HepG2 (cell line): ENCODE data around the gene TP73. TPM values are rescaled to one million over a fixed set of nuclear protein-coding genes. Genes with fewer than 3 reads are reported as not detected.

Experiments used
- ATAC-seq: fragments of 200-7000 bp; cut with Tn5 transposase; 3 replicates; pipeline ENCODE4 v1.9.1; 2020; ENCODE audit warnings: mild to moderate bottlenecking, moderate library complexity
- BruUV-seq: library from RNA; stranded (reverse); fragments of 400-500 nt; replicated peaks from 2 replicates; lab custom pipeline; 2021; lab: Mats Ljungman, UMichigan
- CTCF ChIA-PET: fragments of 300-600 bp; formaldehyde crosslinking; extraction: SDS; loops from one replicate; lab custom pipeline; 2021; ENCODE audit warnings: low total read pairs, inconsistent platforms, low intra/inter-chr PET ratio; lab: Yijun Ruan, JAX
- POLR2A ChIA-PET: fragments of 350-600 bp; sonication (Branson Sonifier 250); formaldehyde crosslinking; loops from one replicate; lab custom pipeline; 2020; ENCODE audit warnings: antibody characterized with exemption, inconsistent platforms; lab: Yijun Ruan, JAX
- DNase-seq: peaks from one replicate; pipeline ENCODE4 v3.0.0-alpha.2; 2015; ENCODE audit warnings: low spot score
- FAIRE-seq: peaks from 3 replicates; lab custom pipeline; 2011; peaks lifted over from hg19 to GRCh38; lab: Jason Lieb, UNC
- H2AFZ ChIP-seq: one replicate; pipeline ENCODE4 v1.6.1; 2011; ENCODE audit warnings: low read length, inconsistent platforms
- H3K27ac ChIP-seq: fragments of 300-600 bp; 3 replicates; pipeline ENCODE4 v1.8.0; 2011; ENCODE audit warnings: mixed run types, mild to moderate bottlenecking, mixed read lengths, low read length, inconsistent platforms; ENCODE audit not compliant: insufficient read depth; ENCODE audit errors: extremely low read length
- H3K27me3 ChIP-seq, 2 experiments: fragments of 200-600 bp in 1 of 2; 2 replicates in 1 of 2; 3 replicates in 1 of 2; pipeline versions ENCODE4 v1.6.0 to v1.8.0; 2011; ENCODE audit warnings: low read length in 2 of 2, mild to moderate bottlenecking in 2 of 2, moderate library complexity in 2 of 2, inconsistent platforms in 1 of 2; ENCODE audit not compliant: insufficient read depth in 2 of 2, control insufficient read depth in 1 of 2
- H3K36me3 ChIP-seq, 2 experiments: fragments of 200-600 bp in 1 of 2; replicated peaks in 1 of 2; 2 replicates in 1 of 2; 3 replicates in 1 of 2; pipeline versions ENCODE4 v1.5.1 to v1.8.0; 2011; ENCODE audit warnings: low read length in 2 of 2, inconsistent platforms in 1 of 2; ENCODE audit not compliant: insufficient read depth in 2 of 2, control insufficient read depth in 1 of 2
- H3K4me1 ChIP-seq: 2 replicates; pipeline ENCODE4 v1.5.1; 2012; ENCODE audit warnings: low read length, inconsistent platforms; ENCODE audit not compliant: insufficient read depth
- H3K4me2 ChIP-seq: 2 replicates; pipeline ENCODE4 v1.6.0; 2011; ENCODE audit warnings: low read depth, low read length, inconsistent platforms
- H3K4me3 ChIP-seq, 3 experiments: fragments of 200-600 bp in 1 of 3; sonication (generic), shearing (Covaris generic) in 1 of 3; replicated peaks in 1 of 3; 2 replicates each; pipeline ENCODE4 v1.5.1; 2011 to 2016; ENCODE audit warnings: low read length in 3 of 3, inconsistent platforms in 2 of 3, low read depth in 2 of 3, mild to moderate bottlenecking in 2 of 3, control low read depth in 1 of 3, mixed read lengths in 1 of 3; ENCODE audit not compliant: insufficient read depth in 1 of 3
- H3K79me2 ChIP-seq: one replicate; pipeline ENCODE4 v1.6.1; 2011; ENCODE audit warnings: low read length, inconsistent platforms; ENCODE audit not compliant: insufficient read depth
- H3K9ac ChIP-seq: 2 replicates; pipeline ENCODE4 v1.6.0; 2011; ENCODE audit warnings: mild to moderate bottlenecking, low read depth, low read length, inconsistent platforms; ENCODE audit not compliant: insufficient read depth
- H3K9me3 ChIP-seq: 2 replicates; pipeline ENCODE4 v1.5.1; 2012; ENCODE audit warnings: mild to moderate bottlenecking, low read length
- H4K20me1 ChIP-seq: 2 replicates; pipeline ENCODE4 v1.6.0; 2011; ENCODE audit warnings: inconsistent platforms, mild to moderate bottlenecking, low read length, moderate library complexity; ENCODE audit not compliant: insufficient read depth
- DPF2 ChIP-seq: sonication (generic); formaldehyde crosslinking; IDR thresholded peaks from 2 replicates; pipeline ENCODE4 v1.4.0; 2020; ENCODE audit warnings: mild to moderate bottlenecking, low read depth, missing genetic modification reagents, borderline replicate concordance
- HBP1 ChIP-seq: IDR thresholded peaks from 2 replicates; pipeline ENCODE4 v1.6.1; 2016; ENCODE audit warnings: low read depth, control low read depth
- KDM1A ChIP-seq: IDR thresholded peaks from 2 replicates; pipeline ENCODE4 v1.6.1; 2016; ENCODE audit warnings: missing compliant biosample characterization
- ZBTB25 ChIP-seq: IDR thresholded peaks from 2 replicates; pipeline ENCODE4 v1.6.1; 2018; ENCODE audit warnings: missing genetic modification reagents
- ZBTB40 ChIP-seq, 2 experiments: fragments of 450-650 bp in 1 of 2; sonication (generic) in 1 of 2; formaldehyde crosslinking in 1 of 2; IDR thresholded peaks; 2 replicates each; pipeline versions ENCODE4 v1.6.1 to v1.8.0; 2016 to 2022; ENCODE audit warnings: antibody characterized with exemption in 1 of 2, mild to moderate bottlenecking in 1 of 2, missing genetic modification reagents in 1 of 2
- ZNF282 ChIP-seq: fragments of 450-650 bp; IDR thresholded peaks from 2 replicates; pipeline ENCODE4 v1.6.1; 2018; ENCODE audit not compliant: partially characterized antibody
- ZNF331 ChIP-seq: sonication (generic); formaldehyde crosslinking; IDR thresholded peaks from 2 replicates; pipeline ENCODE4 v1.4.0; 2020; ENCODE audit warnings: missing genetic modification reagents
- ZNF704 ChIP-seq: sonication (generic); formaldehyde crosslinking; IDR thresholded peaks from 2 replicates; pipeline ENCODE4 v1.8.1; 2023; ENCODE audit warnings: mild to moderate bottlenecking, inconsistent platforms, moderate library complexity, missing genetic modification reagents, borderline replicate concordance
- WGBS: methylation state at CpG from one replicate; pipeline ENCODE4 v1.1.6; 2017; ENCODE audit warnings: low lambda C conversion rate; 5-methylcytosine and 5-hydroxymethylcytosine counted together
- in situ Hi-C: cut with HindIII; loops from 2 replicates; pipeline ENCODE4 v1.10.0; 2017; ENCODE audit warnings: low pct_unique_long_range_greater_than_20kb; ENCODE audit not compliant: extremely low pct_ligation_motif_present
- intact Hi-C: fragments of 100-400 bp; cut with micrococcal nuclease; formaldehyde crosslinking; loops from one replicate; pipeline ENCODE4 v1.10.0; 2022; ENCODE audit not compliant: unreplicated experiment
- polyA plus RNA-seq, 8 experiments: library from polyadenylated mRNA; depleted of rRNA in 3 of 8; stranded (reverse) in 7 of 8; unstranded in 1 of 8; fragments of >200 nt; fragmentation: Illumina TruSeq in 4 of 8; extraction: Trizol in 4 of 8; gene quantifications; 2 replicates each; pipeline versions ENCODE4 v1.2.1 to v1.2.3, GENCODE V29; 2011 to 2016; ENCODE audit warnings: low read depth in 4 of 8, missing spikeins in 1 of 8, mixed read lengths in 1 of 8; ENCODE audit not compliant: insufficient read depth in 1 of 8
- total RNA-seq, 5 experiments: library from RNA; depleted of rRNA; stranded (reverse); fragments of >200 nt; fragmentation: Illumina TruSeq; extraction: Trizol; gene quantifications; 2 replicates each; pipeline ENCODE4 v1.2.3, GENCODE V29; 2016; ENCODE audit warnings: low read depth in 1 of 5

Gene TP73
- total and polyA plus RNA-seq, 2 of the 13 experiments (the other 11 are each of a cell fraction or from before 2014, with no cell fraction given) = 0.49 to 1.1 TPM

- no peaks in the 10 kb centered on the region for H3K4me1 ChIP-seq
- CTCF ChIA-PET = no interaction called here
- DNase-seq = no peak
- peaks cover 7 to 34% of the 10 kb centered on the region in 2 experiments; a peak in 4 of 5 replicates for H3K36me3 ChIP-seq
- no peak for TF ChIP-seq HBP1
- no peak for TF ChIP-seq DPF2 (CRISPR knock-in tag)
- TF ChIP-seq KDM1A (CRISPR knock-in tag) = no peak
- TF ChIP-seq ZBTB25 = no peak
- no peak for TF ChIP-seq ZBTB40 (IDR thresholded peaks at IDR 0.05)
- TF ChIP-seq ZBTB40 (CRISPR knock-in tag; IDR thresholded peaks at IDR 0.05) = no peak
- no peak for TF ChIP-seq ZNF282
- no peak for TF ChIP-seq ZNF331
- TF ChIP-seq ZNF704 (CRISPR knock-in tag) = no peak
- TF ChIP-seq, all 625 proteins: peak for 0
- BruUV-seq = no TSS peak
- H3K9me3 ChIP-seq = no peaks in the 10 kb centered on the region
- FAIRE-seq = no peak
- no peaks in the 10 kb centered on the region for H3K27me3 ChIP-seq
- in situ Hi-C loops = no loop called here
- no peak overlapping the region for H3K27ac ChIP-seq
- no peaks in the 10 kb centered on the region for H4K20me1 ChIP-seq
- no peak overlapping the region for H3K4me2 ChIP-seq
- WGBS = 98% methylated on average over 11 of the region's 11 CpGs
- intact Hi-C loops = no loop called here
- H3K4me3 ChIP-seq = no peak overlapping the region
- no peak for ATAC-seq
- POLR2A ChIA-PET = no interaction called here
- no peaks in the 10 kb centered on the region for H3K79me2 ChIP-seq
- no peak overlapping the region for H2AFZ ChIP-seq
- H3K9ac ChIP-seq = no peak overlapping the region
These were observed 10.5 kb upstream of the TP73 start for GRCh38 chr1:3641816-3642215.
